Loucy (cell line): Measurements from ENCODE around the gene RHEBL1.

Experiments
- EZH2phosphoT487 ChIP-seq: fragments of 200-600 bp; IDR thresholded peaks from 2 replicates; pipeline ENCODE4 v1.6.1; 2018; ENCODE audit warnings: antibody characterized with exemption, mild to moderate bottlenecking, moderate library complexity, borderline replicate concordance
- TF ChIP-seq, protein P1 (sequence below): fragments of 200-600 bp; sonication (generic); conservative IDR thresholded peaks from 2 replicates; pipeline ENCODE4 v1.5.1; 2014; ENCODE audit warnings: mild to moderate bottlenecking, antibody characterized with exemption, low read length

DNA sequence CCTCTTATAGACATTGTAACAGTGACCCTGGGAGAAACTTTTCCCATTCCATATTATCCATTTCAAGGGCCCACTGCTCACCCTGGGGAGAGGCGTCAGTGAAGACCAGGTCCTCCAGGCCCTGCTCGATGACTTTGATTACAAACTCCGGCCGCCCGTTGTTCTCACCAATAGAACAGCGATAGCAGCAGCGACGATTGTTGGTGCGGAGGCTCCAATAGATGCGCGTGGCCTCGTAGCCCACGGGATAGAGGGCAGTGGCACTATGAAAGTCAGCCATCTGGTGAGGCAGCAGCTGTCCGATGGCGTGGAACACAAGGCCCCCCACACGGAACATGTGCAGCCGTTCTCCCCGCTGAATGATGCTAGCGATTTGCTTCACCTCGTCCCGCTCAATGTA is 43.7 kb downstream of the RHEBL1 start:
- TF ChIP-seq, protein P1, sequence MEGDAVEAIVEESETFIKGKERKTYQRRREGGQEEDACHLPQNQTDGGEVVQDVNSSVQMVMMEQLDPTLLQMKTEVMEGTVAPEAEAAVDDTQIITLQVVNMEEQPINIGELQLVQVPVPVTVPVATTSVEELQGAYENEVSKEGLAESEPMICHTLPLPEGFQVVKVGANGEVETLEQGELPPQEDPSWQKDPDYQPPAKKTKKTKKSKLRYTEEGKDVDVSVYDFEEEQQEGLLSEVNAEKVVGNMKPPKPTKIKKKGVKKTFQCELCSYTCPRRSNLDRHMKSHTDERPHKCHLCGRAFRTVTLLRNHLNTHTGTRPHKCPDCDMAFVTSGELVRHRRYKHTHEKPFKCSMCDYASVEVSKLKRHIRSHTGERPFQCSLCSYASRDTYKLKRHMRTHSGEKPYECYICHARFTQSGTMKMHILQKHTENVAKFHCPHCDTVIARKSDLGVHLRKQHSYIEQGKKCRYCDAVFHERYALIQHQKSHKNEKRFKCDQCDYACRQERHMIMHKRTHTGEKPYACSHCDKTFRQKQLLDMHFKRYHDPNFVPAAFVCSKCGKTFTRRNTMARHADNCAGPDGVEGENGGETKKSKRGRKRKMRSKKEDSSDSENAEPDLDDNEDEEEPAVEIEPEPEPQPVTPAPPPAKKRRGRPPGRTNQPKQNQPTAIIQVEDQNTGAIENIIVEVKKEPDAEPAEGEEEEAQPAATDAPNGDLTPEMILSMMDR: no peak
- no peak for TF ChIP-seq EZH2phosphoT487
